ENCODE data around the gene MYL5.

DNA sequence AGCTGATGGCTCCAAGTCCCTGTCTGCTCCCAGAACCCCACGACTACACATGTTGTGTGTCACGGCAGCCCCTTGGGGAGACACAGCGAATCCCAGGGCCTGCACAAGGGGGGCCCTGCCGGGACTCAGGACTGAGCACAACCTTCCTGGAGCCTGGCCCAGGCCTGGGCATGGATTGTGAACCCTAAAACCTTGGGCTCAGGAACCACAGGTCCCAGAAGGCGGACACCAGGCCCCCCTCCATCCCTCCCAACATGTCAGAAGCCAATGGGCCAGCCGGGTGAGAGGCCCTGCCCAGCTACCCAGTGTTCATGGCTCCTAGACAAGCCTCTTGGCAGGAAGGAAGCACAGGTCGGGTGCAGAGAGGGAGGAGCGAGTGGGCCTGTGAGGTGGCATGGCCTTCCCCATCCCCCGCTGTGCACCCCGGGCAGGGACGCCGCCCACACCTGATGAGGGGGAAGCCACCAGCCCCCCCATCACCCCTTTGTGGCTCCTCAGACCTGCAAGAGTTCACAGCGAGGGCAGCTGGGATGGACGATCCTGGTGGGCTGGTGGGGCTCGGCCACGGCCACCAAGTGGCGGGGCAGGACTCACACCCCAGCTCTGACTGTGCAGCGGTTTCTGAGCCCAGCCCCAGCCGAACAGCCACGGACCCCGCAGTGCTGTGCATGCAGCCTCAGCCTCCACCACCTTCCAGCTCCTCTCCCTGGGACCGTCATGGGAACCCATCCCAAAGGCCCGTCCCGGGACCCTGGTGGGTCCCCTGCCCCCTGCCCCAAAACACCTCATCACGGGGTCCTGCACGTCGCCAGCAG, 45.3 kb upstream of the MYL5 start:
- no peak for TF ChIP-seq POLR2A (IDR thresholded peaks at IDR 0.05)
- TF ChIP-seq CTCF (IDR thresholded peaks at IDR 0.05) = no peak
